GM19468 (cell line): ENCODE results near the gene KIAA1671.
"Not testable (repeated sequence)": the region's sequence is repeated elsewhere in the genome, so short reads cannot be mapped to it uniquely, and the experiment has no call there.

Experiments used
- ATAC-seq: cut with Tn5 transposase; IDR thresholded peaks from one replicate; pipeline ENCODE4 v1.9.1; 2021; ENCODE audit warnings: mild to moderate bottlenecking, moderate library complexity, moderate number of reproducible peaks; ENCODE audit not compliant: unreplicated experiment; ENCODE audit errors: extremely low read depth

The KIAA1671 gene

DNA sequence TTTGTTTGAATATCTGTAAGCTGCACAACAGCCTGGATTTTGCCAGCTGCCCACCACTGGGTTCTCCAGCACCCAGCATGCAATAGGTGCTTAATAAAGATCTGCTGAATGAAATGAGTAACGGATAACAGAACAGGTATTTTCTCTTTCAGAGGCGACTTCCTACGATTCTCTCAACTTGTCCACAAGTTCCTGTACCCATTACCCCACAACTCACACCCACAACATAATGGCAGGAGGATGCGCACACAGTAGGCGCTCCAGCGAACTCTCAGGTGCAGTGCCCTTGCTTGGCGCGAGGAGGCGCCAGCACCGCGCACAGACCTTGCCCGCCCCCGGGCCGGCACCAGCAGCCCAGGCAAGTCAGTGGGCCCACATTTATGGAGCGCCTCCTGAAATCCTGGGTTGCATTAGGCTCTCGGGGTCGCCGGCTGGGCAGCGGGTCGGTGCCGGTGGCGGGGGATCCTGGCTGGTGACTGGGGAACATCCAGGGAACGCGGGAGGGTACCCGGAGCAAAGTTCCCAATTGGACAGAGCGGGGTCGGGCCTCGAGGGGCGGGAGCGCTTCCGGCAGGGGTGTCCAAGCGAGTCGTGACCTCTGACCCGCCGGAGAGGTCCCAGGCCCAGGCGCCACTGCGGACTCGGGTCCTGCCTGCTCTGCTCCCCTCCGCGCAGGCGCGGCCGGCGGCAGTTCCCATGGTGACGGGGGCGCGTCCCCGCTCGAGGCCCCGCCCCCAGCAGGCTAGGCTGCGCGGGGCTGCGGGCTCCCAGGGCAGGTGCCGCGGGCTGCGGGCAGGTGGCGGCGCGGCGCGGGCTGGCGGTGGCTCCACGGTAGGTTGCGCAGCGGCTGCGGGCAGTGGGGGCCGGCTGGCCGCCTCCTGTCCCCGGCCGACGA is at the start of gene KIAA1671:
TSS of gene KIAA1671 (plus strand) at position 775 of the 895 bp plus-strand sequence. CDS start 75,284 bp downstream, outside the sequence.
- ATAC-seq, result no peak

GRCh38 chr22:24905909-24906308 is 46.6 kb upstream of the KIAA1671 start:
- no peak for ATAC-seq

DNA sequence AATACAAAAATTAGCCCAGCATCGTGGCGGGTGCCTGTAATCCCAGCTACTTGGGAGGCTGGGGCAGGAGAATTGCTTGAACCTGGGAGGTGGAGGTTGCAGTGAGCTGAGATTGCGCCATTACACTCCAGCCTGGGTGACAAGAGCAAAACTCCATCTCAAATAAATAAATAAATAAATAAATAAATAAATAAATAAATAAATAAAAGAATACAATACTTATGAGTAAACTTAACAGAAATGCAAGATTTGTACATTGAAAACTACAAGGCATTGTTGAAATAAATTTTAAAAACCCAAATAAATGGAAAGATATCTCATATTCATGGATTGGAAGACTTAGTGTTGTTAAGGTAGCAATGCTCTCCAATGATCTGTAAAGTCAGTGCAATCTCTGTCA is 45.4 kb upstream of the KIAA1671 start:
- not testable (repeated sequence) for ATAC-seq

GRCh38 chr22:24920029-24920428 is 32.5 kb upstream of the KIAA1671 start:
- no peak for ATAC-seq

DNA sequence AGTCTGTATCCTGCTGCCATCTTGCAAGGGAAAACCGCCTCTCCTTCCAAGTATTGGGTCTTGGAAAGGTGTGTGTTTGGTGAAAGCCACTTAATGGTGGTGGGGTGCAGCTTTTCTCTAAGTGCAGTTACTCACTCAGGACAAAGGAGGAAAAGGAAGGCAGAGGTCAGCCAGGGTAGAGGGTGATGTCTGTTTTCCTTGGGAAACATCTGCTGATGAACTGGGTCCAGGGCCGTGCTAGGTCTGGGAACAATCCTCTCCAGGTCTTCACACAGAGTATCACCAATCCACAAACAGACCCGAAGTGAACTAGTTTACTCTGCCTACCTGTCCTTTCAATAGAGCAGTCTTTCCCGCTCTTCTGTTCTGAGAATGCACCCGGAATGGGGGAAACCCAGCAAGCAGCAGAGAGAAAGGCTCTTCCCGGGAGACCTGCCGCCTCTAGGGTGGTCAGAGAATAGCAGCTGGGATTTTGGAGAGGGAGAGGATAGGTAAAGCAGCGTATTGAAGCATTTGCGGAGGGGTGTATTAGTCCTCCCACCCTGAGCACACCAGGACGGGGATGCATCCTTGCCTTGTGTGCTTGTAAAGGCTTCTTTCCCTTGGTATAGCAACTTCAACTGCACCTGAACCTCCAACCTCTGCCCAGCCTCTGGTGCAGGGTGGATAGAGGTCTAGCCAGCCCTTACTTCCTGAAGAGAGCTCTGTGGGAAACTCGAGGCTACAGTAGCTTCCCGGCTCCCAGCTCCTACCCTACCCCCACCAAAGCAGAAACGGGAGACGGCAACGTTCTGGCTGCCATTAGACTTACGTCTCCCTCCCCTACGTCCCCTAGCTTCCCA is 26.7 kb upstream of the KIAA1671 start:
- no peak for ATAC-seq

- no peak for ATAC-seq
Observed at GRCh38 chr22:24926428-24926725, 26.1 kb upstream of the KIAA1671 start.

GRCh38 chr22:24926849-24927579 is 25.5 kb upstream of the KIAA1671 start:
- ATAC-seq, result no peak

- ATAC-seq, result no peak
Observed at GRCh38 chr22:24928322-24928721, 24.2 kb upstream of the KIAA1671 start.

GRCh38 chr22:24930678-24931077 is 21.8 kb upstream of the KIAA1671 start:
- no peak for ATAC-seq

- ATAC-seq, result no peak
Observed at GRCh38 chr22:24935771-24936483, 16.6 kb upstream of the KIAA1671 start.

GRCh38 chr22:24937114-24937513 is 15.4 kb upstream of the KIAA1671 start:
- no peak for ATAC-seq

GRCh38 chr22:24938741-24939341 is 13.7 kb upstream of the KIAA1671 start:
- no peak for ATAC-seq

DNA sequence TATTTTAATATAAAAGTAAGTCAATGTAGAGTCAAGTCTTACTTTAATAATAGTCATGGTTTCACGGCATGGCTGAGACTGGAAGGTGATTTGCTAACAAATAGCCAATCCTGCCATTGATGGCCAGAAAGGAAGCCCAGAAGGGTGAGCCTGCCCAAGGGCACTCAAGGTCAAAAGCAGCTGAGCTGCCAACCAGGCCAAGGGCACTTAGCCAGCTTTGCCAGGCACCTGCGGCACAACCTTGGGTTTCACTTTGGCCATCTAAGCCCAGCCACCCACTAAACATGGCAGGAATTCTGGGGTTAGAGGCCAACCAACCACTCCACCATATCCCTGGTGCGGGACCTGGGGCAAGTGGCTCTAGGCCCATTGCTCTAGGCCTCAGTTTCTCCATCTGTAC is 10.2 kb upstream of the KIAA1671 start:
- ATAC-seq, result no peak

GRCh38 chr22:24944217-24944937 is 8.1 kb upstream of the KIAA1671 start:
- ATAC-seq, result no peak

DNA sequence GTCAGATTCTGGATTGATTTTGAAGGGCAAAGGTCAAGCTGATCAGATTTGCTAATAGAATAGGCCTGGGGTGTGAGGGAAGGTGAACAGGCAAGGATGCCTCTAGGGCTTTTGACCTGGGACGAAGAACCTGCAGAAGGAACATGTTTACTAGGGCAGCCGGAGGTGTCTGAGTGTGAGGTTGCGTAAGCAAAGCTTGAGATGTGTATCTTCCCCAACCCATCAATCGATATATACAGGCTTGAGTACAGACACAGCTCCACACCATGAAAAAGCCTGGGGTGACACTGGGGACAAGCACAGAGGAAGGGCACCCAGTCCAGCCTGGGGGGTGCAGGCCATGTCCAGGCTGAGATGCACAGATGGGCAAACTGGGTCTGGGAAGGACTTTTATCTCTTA is 7.1 kb upstream of the KIAA1671 start:
- ATAC-seq, result no peak

DNA sequence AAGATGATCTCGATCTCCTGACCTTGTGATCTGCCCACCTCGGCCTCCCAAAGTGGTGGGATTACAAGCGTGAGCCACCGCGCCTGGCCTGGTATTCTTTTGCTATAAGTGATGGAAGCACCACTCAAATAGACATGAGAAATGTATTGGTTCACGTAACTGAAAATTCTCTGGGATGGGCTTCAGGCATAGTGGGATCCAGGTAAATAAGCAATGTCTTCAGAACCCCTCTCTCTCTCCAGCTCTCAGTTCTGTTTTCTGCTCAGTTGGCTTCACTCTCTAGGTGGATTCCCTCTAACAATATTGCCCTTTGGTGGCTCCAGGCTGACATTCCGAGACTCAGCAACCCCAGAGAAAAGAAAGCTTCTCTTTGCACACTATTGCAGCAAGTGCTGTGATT is 5.1 kb upstream of the KIAA1671 start:
- ATAC-seq, result no peak

GRCh38 chr22:24947881-24948280 is 4.6 kb upstream of the KIAA1671 start:
- ATAC-seq, result no peak

DNA sequence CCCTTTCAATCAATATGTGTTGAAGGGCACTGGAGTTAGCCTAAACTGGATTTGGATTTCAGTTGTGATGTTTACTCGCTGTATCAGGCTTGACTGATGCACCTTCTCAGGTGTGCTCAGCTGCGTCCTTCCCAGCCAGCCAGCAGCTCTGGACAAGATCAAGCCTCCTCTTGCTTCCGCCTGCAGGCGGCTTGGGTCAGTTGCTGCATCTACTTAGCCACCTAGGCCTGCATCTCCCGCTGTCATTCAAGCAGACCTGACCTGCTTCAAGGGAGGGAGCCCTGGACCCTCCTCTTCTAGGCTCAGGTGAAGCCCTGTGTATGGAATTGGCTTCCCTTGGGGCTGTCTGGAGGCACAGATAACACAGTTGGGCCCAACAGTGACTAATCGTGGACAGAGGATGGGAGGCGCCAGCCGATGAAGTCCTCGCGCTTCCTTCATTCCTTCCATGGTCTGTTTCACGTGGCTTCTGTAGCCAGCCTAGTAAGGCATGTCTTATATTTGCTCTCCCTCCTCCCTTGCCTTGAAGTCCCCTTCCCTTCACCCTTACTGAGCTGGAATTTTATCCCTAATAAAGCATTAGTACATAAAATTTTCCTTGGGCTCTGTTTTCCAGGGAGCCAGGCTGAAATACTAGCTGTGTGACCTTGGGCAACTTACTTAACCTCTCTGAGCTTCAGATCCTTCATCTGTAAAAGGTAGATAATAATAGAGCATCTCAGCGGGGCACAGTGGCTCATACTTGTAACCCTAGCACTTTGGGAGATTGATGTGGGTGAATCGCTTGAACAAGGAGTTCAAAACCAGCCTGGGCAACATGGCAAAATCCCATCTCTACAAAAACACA is 3.9 kb upstream of the KIAA1671 start:
- no peak for ATAC-seq
